Stimulated activated CD4-positive, alpha-beta T cell treated with anti-CD3 and anti-CD28 coated beads, Interleukin-15, amount 100 ng/mL, for 48 hours (primary cell): Measurements from ENCODE around the gene LAMB1.
"Not testable (repeated sequence)": the region's sequence is repeated elsewhere in the genome, so short reads cannot be mapped to it uniquely, and the experiment has no call there.

Source experiments
- DNase-seq, 2 donors: peaks; one replicate each; pipeline ENCODE4 v3.0.0-alpha.2; 2020; ENCODE audit warnings: low read depth in 2 of 2

The LAMB1 gene

GRCh38 chr7:108002726-108003598, at the start of gene LAMB1:
Gene LAMB1 (minus strand): TSS chr7:108003161. CDS start chr7:108002885, 276 bp downstream.
- no peak for DNase-seq

GRCh38 chr7:108051454-108051853, 48.5 kb upstream of the LAMB1 start:
- no peak for DNase-seq

GRCh38 chr7:108049962-108050361, 47.0 kb upstream of the LAMB1 start:
- no peak for DNase-seq

GRCh38 chr7:108048422-108048821, 45.5 kb upstream of the LAMB1 start:
- no peak for DNase-seq

- DNase-seq, result no peak
Observed at GRCh38 chr7:108046952-108047506, 44.1 kb upstream of the LAMB1 start.

- DNase-seq, result no peak
Observed at GRCh38 chr7:108045669-108046068, 42.7 kb upstream of the LAMB1 start.

- DNase-seq, result no peak
Observed at GRCh38 chr7:108045154-108045553, 42.2 kb upstream of the LAMB1 start.

- no peak for DNase-seq
Observed at GRCh38 chr7:108044345-108044744, 41.4 kb upstream of the LAMB1 start.

GRCh38 chr7:108038986-108039385, 36.0 kb upstream of the LAMB1 start:
- DNase-seq, result no peak

- no peak for DNase-seq
Observed at GRCh38 chr7:108037741-108038140, 34.8 kb upstream of the LAMB1 start.

- no peak for DNase-seq
Observed at GRCh38 chr7:108037140-108037539, 34.2 kb upstream of the LAMB1 start.

GRCh38 chr7:108034586-108034985, 31.6 kb upstream of the LAMB1 start:
- no peak for DNase-seq

GRCh38 chr7:108033776-108034497, 31.0 kb upstream of the LAMB1 start:
- DNase-seq, result no peak

- not testable (repeated sequence) for DNase-seq
Observed at GRCh38 chr7:108033309-108033708, 30.3 kb upstream of the LAMB1 start.

- no peak for DNase-seq
Observed at GRCh38 chr7:108030516-108030915, 27.6 kb upstream of the LAMB1 start.

- DNase-seq, result no peak
Observed at GRCh38 chr7:108029034-108029433, 26.1 kb upstream of the LAMB1 start.

GRCh38 chr7:108028111-108028510, 25.1 kb upstream of the LAMB1 start:
- DNase-seq, result no peak

GRCh38 chr7:108027239-108027638, 24.3 kb upstream of the LAMB1 start:
- DNase-seq, result no peak

- no peak for DNase-seq
Observed at GRCh38 chr7:108026647-108027046, 23.7 kb upstream of the LAMB1 start.

GRCh38 chr7:108026116-108026515, 23.2 kb upstream of the LAMB1 start:
- DNase-seq, result no peak

- no peak for DNase-seq
Observed at GRCh38 chr7:108024538-108024937, 21.6 kb upstream of the LAMB1 start.

- DNase-seq, result no peak
Observed at GRCh38 chr7:108020585-108020984, 17.6 kb upstream of the LAMB1 start.

- no peak for DNase-seq
Observed at GRCh38 chr7:108018668-108019067, 15.7 kb upstream of the LAMB1 start.
